Nucleus accumbens (tissue), 56 donors: ENCODE data around the gene KLRK1.
A peak's percentile ranks its signal among the peaks of the same experiment; 100 is the strongest.
"Not testable (repeated sequence)": the region's sequence is repeated elsewhere in the genome, so short reads cannot be mapped to it uniquely, and the experiment has no call there.

Source experiments
- DNase-seq, 56 donors: peaks; one replicate each; lab custom pipeline; 2025; lab: John Stamatoyannopoulos, UW

Gene KLRK1

DNA sequence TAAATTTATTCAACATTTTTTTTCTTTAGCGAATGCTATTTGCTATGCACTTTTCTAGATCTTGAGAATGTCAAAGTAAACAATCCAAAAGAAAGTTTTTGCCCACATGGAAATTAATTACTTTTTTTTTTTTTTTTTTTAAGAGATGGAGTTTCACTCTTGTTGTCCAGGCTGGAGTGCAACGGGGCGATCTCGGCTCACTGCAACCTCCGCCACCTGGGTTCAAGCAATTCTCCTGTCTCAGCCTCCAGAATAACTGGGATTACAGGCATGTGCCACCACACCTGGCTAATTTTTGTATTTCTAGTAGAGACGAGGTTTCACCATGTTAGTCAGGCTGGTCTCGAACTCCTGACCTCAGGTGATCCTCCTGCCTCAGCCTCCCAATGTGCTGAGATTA is 1.1 kb upstream of the KLRK1 start:
- DNase-seq: not testable (repeated sequence)

- DNase-seq: no peak
These were observed 1.0 kb downstream of the KLRK1 start for GRCh38 chr12:10388624-10389413.

DNA sequence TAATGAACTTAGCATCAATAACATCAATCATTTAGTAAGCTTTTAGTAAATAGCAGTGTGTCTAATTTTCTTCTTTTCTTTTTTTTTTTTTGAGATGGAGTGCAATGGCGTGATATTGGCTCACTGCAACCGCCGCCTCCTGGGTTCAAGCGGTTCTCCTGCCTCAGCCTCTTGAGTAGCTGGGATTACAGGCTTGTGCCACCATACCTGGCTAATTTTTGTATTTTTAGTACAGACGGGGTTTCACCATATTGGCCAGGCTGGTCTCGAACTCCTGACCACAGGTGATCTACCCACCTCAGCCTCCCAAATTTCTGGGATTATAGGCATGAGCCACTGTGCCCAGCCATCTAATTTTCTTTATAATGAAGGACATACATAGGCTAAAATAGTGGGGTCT is 2.3 kb downstream of the KLRK1 start:
- DNase-seq: not testable (repeated sequence)

DNA sequence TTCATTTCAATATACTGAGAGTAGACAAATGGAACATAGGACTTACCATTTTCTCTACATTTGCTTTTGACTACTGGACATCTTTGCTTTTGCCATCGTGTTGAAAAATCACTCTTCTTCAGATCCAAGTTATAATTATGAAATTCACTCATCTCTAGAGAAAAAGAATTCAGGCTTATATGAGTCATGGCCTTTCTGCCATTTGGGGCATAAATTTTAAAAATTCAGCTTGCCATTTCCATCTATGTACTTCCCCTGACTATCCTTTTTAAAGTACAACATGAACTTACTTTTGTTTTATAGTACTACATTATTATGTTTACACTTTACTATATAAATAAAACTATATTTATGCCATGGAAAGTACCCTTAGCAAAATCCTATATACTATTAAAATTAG is 3.0 kb downstream of the KLRK1 start:
- no peak for DNase-seq

DNA sequence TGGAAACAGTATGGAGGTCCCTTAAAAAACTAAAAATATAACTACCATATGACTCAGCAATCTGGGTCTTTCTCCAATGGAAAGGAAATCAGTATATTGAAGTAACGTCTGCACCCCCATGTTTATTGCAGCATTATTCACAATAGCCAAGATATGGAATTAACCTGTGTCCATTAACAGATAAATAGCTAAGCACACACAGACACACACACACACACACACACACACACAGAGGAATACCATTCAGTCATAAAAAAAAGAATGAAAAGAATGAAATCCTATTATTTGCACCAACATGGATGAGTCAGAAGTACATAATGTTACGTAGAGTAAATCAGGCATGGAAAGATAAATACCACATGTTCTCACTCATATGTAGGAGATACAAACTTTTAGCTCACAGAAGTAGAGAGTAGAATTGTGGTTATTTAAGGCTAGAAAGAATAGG is 4.7 kb downstream of the KLRK1 start:
- DNase-seq: no peak

- no peak for DNase-seq
These were observed 5.7 kb downstream of the KLRK1 start for GRCh38 chr12:10384191-10384590.

DNA sequence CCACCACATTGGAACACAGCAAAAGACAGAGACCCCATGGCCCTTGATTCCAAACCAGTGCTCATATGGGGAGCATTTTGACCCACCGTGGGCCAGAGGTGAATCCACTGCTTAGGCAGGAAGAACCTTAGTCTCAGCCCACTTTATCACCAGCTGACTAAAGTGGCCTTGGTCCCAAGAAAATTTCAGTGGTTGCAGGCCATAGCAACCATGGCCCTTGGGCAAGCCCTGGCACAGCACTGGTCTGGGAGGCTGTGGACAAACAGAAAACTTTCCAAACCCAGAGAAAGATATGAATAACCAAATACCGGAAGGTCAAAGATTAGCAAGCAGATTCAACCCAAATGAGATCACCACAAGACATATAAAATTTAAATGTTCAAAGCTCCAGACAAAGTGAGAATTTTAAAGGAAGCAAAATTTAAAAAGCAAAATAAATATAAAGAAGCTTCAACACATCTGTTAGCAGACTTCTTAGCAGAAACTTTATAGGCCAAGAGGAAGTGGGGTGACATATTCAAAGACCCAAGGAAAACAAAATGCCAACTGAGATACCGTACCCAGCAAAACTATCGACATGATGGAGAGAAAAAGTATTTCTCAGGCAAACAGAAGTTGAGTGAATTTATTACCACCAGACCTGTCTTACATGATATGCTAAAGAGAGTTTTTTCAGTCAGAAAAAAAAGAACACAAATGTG is 7.8 kb downstream of the KLRK1 start:
- no peak for DNase-seq

DNA sequence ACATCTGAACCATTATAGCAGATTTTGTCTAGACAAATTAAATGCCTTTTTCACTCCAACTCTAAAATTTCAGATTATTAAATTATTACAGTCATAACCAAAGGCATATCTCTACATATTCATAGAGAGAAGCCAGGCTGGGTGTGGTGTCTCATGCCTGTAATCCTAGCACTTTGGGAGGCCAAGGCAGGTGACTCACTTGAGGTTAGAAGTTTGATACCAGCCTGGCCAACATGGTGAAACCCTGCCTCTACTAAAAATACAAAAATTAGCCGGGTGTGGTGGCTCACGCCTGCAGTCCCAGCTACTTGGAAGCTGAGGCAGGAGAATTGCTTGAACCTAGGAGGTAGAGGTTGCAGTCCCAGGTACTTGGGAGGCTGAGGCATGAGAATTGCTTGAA is 11.1 kb downstream of the KLRK1 start:
- DNase-seq: not testable (repeated sequence)

DNA sequence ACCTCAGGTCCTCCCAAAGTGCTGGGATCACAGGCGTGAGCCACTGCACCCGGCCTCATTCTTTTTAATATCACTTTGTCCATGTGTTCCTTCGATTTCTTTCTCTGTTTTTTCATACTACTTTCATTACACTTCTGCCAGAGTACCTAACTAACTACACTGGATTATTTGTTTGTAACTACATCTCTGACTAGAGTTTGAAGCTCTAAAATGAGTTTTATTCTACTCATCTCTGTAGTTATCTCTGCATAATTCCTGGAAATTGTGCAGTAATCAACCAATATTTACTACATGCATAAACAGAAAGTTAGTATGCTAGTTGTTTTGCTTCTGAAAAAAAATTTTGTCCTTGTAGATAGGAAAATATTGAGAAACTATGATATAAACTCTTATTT is 15.2 kb downstream of the KLRK1 start:
- DNase-seq: no peak

GRCh38 chr12:10372559-10372958 is 17.3 kb downstream of the KLRK1 start:
- DNase-seq: peak in 8 of 56 donors; percentile 11 to 42 (median 35)

DNA sequence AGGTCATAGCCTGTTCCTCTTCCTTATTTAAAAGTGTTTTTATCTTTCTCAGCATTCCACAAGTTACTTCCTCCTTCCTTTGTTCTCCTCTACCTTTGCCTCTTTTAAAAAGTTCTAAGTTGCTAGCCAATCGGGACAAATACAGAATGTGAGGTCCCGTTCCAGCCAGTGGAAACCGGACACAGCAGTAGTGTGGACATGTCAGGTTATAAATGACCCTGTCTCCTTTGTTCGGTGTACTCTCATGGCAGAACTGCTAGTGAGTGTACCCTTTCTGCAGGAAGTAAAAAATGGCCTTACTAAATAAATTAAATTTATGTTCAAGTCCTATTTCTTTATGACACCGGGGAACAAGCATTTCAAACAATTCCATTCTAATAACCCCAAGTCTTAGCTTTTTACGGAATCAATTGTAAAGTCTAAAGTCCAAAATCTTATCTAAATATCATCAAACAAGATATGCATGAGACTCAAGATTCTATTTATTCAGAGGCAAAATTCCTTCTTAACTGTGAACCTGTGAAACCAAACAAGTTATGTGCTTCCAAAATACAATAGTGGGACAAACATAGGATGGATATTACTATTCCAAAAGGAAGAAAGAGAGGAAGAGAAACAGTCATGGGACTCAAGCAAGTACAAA is 17.8 kb downstream of the KLRK1 start:
- not testable (repeated sequence) for DNase-seq

DNA sequence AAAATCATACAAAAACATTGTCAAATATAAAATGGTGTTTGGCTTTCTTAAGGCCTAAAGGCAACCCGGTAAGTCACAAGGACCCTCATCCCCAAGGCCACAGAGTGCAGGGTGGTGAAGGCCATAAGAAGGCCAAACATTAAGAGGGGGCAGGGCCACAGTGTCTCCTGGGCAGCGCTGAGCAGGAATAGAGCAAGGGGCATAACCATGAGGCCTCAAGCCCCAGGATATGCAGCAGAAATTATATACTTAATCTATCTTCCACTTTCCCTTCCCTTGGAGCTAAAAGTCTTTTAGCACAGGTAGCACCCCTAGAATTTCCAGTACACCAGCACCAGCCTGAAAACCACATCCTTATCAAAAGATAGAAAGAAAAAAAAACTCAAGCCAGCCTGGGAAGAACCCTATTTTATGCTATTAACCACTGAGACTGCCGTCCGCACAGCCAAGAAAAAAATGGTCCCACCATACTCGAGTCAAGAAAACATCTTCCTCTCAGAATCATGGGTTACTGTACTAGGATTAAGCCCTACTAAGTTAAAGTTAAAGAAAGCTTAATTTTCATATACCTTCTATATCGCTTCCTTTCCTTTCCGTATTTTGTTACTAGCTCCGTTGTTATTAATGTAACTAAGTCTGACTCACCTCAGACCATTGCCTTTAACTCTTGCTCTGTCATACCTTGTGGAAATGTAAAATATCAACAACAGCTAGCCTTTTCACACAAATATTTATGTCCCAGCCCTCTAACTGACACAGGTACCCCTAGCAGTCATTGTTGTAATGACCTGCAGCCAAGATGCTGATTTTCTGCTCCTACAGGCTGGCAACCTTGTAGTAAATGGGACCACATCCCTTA is 20.1 kb downstream of the KLRK1 start:
- DNase-seq: no peak

- peak in 7 of 56 donors; percentile 32 to 49 (median 41) for DNase-seq
These were observed 21.4 kb downstream of the KLRK1 start for GRCh38 chr12:10368206-10369171.

- not testable (repeated sequence) for DNase-seq
These were observed 22.1 kb downstream of the KLRK1 start for GRCh38 chr12:10367714-10368113.

GRCh38 chr12:10366875-10367274 is 23.0 kb downstream of the KLRK1 start:
- peak in 1 of 56 donors; percentile 16 for DNase-seq

- DNase-seq: peak in 2 of 56 donors; percentile 46 to 73
These were observed 24.0 kb downstream of the KLRK1 start for GRCh38 chr12:10365696-10366405.

DNA sequence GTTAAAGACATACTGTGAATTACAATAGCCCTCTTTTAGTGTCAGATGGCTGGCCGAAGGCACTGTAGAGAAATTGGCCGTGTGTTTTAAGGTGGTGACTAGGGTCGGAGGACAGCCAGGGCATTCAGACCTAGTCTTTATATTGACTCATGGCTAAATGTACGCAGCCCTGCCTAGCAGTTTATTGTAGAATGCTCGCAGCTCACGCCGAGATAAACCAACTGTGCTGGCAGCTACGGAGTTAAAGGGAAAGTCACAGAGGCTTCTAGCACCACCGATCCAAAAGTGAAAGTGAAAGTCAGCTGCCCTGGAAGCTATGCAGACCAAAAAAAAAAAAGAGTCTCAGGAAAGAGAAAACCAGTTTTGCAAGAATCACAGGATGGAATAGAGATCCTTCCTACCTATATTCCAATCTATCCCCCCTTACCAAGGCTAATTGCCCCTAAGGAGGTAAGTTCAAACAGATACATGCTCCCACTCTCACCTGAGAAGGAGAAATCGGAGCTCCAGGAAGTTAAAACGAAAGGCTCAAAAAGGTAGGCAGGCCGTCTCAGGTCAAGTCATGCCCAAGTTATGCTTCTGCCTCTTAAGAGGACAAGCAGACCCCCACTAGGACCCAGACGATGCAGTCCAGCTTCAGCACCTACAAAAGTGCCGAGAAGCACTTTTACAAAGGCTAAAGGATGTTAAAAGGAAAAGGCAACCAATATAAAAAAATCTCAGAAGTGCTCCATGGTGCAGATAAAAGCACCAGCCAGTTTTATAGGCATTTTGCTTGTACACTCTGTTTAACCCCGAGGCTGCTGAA is 24.8 kb downstream of the KLRK1 start:
- peak in 41 of 56 donors; percentile 24 to 81 (median 53) for DNase-seq
